GM23338 (cell line): ENCODE measurements around the gene ELMO3. TPM values are rescaled to one million over a fixed set of nuclear protein-coding genes. Genes with fewer than 3 reads are reported as not detected.

Experiments used
- ATAC-seq: fragments of 200-7000 bp; cut with Tn5 transposase; 3 replicates; pipeline ENCODE4 v1.9.1; 2020
- DNase-seq: peaks from one replicate; pipeline ENCODE4 v3.0.0-alpha.2; 2015; ENCODE audit warnings: low spot score
- H2AFZ ChIP-seq: fragments of 200-600 bp; sonication (generic); 2 replicates; pipeline ENCODE4 v1.8.0; 2016; ENCODE audit warnings: antibody characterized with exemption, mild to moderate bottlenecking, moderate library complexity
- H3F3A ChIP-seq: fragments of 200-600 bp; sonication (generic); replicated peaks from 2 replicates; pipeline ENCODE4 v1.8.0; 2017; ENCODE audit warnings: antibody characterized with exemption, mixed run types, low read depth
- H3K27ac ChIP-seq: fragments of 200-600 bp; sonication (generic); 2 replicates; pipeline ENCODE4 v1.6.1; 2016; ENCODE audit warnings: low read depth
- H3K27me3 ChIP-seq: fragments of 200-600 bp; sonication (generic); 2 replicates; pipeline ENCODE4 v1.8.0; 2016; ENCODE audit warnings: mild to moderate bottlenecking, mixed run types, moderate library complexity; ENCODE audit not compliant: insufficient read depth
- H3K36me3 ChIP-seq: fragments of 200-600 bp; sonication (generic); 2 replicates; pipeline ENCODE4 v1.8.0; 2016; ENCODE audit warnings: mild to moderate bottlenecking; ENCODE audit not compliant: insufficient read depth
- H3K4me1 ChIP-seq: fragments of 200-600 bp; sonication (generic); 2 replicates; pipeline ENCODE4 v1.8.0; 2016; ENCODE audit warnings: mild to moderate bottlenecking, moderate library complexity; ENCODE audit not compliant: insufficient read depth
- H3K4me2 ChIP-seq: fragments of 200-600 bp; sonication (generic); 2 replicates; pipeline ENCODE4 v1.7.1; 2017; ENCODE audit warnings: mixed run types
- H3K4me3 ChIP-seq: fragments of 200-600 bp; sonication (generic); 2 replicates; pipeline ENCODE4 v1.6.1; 2016; ENCODE audit warnings: mixed run types
- H3K79me2 ChIP-seq: fragments of 200-600 bp; sonication (generic); replicated peaks from 2 replicates; pipeline ENCODE4 v1.8.0; 2017; ENCODE audit warnings: mild to moderate bottlenecking; ENCODE audit not compliant: insufficient read depth
- H3K9me2 ChIP-seq: fragments of 200-600 bp; sonication (generic); 2 replicates; pipeline ENCODE4 v1.8.0; 2017; ENCODE audit not compliant: insufficient read depth
- H4K20me1 ChIP-seq: fragments of 200-600 bp; sonication (generic); replicated peaks from 2 replicates; pipeline ENCODE4 v1.8.0; 2017; ENCODE audit warnings: mild to moderate bottlenecking; ENCODE audit not compliant: insufficient read depth
- H3K27ac Mint-ChIP-seq: 2 replicates; pipeline ENCODE4 v1.8.0; 2020; ENCODE audit warnings: inconsistent platforms, mild to moderate bottlenecking, moderate library complexity, mixed read lengths
- H3K27me3 Mint-ChIP-seq: 3 replicates; pipeline ENCODE4 v1.8.0; 2022; ENCODE audit warnings: low read depth, mild to moderate bottlenecking, moderate library complexity, mixed read lengths, inconsistent platforms; ENCODE audit not compliant: insufficient read depth, poor library complexity
- H3K36me3 Mint-ChIP-seq: 3 replicates; pipeline ENCODE4 v1.8.0; 2021; ENCODE audit warnings: low read depth, mild to moderate bottlenecking, inconsistent platforms, moderate library complexity, mixed read lengths
- H3K4me1 Mint-ChIP-seq: 3 replicates; pipeline ENCODE4 v1.8.0; 2020; ENCODE audit warnings: mild to moderate bottlenecking, inconsistent platforms, mixed read lengths
- H3K4me3 Mint-ChIP-seq: 3 replicates; pipeline ENCODE4 v1.8.0; 2021; ENCODE audit warnings: moderate library complexity, mild to moderate bottlenecking, inconsistent platforms, mixed read lengths
- H3K9me3 Mint-ChIP-seq: 3 replicates; pipeline ENCODE4 v1.8.0; 2020; ENCODE audit warnings: moderate library complexity, mild to moderate bottlenecking, inconsistent platforms, mixed read lengths
- CTCF ChIP-seq, 2 experiments: fragments of 200-600 bp in 1 of 2; sonication (generic) in 1 of 2; conservative IDR thresholded peaks; 2 replicates each; pipeline versions ENCODE4 v1.5.1 to v1.6.1; 2016 to 2017; ENCODE audit warnings: antibody characterized with exemption in 2 of 2, low read depth in 2 of 2, mild to moderate bottlenecking in 2 of 2, moderate library complexity in 1 of 2
- EZH2 ChIP-seq: fragments of 200-600 bp; sonication (generic); IDR thresholded peaks from one replicate; pipeline ENCODE4 v1.8.0; 2017; ENCODE audit warnings: antibody characterized with exemption, mild to moderate bottlenecking, low read depth; ENCODE audit not compliant: unreplicated experiment
- JUNB ChIP-seq: IDR thresholded peaks from one replicate; pipeline ENCODE4 v1.6.1; 2016; ENCODE audit warnings: antibody characterized with exemption; ENCODE audit not compliant: unreplicated experiment
- NANOG ChIP-seq: IDR thresholded peaks from 2 replicates; pipeline ENCODE4 v1.6.1; 2016; ENCODE audit warnings: antibody characterized with exemption, borderline replicate concordance
- POLR2AphosphoS5 ChIP-seq: IDR thresholded peaks from 2 replicates; pipeline ENCODE4 v1.6.1; 2016; ENCODE audit warnings: antibody characterized with exemption, low read depth
- ZNF114 ChIP-seq: fragments of 250-450 bp; sonication (Bioruptor Pico); IDR thresholded peaks from 2 replicates; pipeline ENCODE4 v1.5.0; 2020; ENCODE audit warnings: mild to moderate bottlenecking, moderate library complexity
- ZNF331 ChIP-seq: fragments of 250-450 bp; sonication (Bioruptor Pico); IDR thresholded peaks from 2 replicates; pipeline ENCODE4 v1.5.0; 2020; ENCODE audit warnings: low read depth, mild to moderate bottlenecking, moderate library complexity
- polyA plus RNA-seq: library from polyadenylated mRNA; unstranded; fragments of >200 nt; fragmentation: Nextera tagmentation; extraction: Ambion mirVana; gene quantifications from 2 replicates; pipeline ENCODE4 v1.2.1, GENCODE V29; 2016
- total RNA-seq: library from RNA; depleted of rRNA; stranded (reverse); fragments of >200 nt; shearing (Covaris generic); gene quantifications from 2 replicates; pipeline ENCODE4 v1.2.3, GENCODE V29; 2014
- TF ChIP-seq, protein P1 (sequence below): IDR thresholded peaks from one replicate; pipeline ENCODE4 v1.6.1; 2018; ENCODE audit warnings: antibody characterized with exemption; ENCODE audit not compliant: unreplicated experiment

Gene ELMO3
- total and polyA plus RNA-seq, 2 experiments from 2014 or later = 4.7 to 16.2 TPM

- Histone ChIP-seq H4K20me1 (peaks cover 5% of the 10 kb centered on the region; the same call in 1 of the 2 replicates), H3K27ac (no peak overlapping the region), H2AFZ (no peak overlapping the region), H3K27me3 (peaks cover 100% of the 10 kb centered on the region), H3K4me1 (peaks cover 25% of the 10 kb centered on the region; the same call in 1 of the 2 replicates), H3K79me2 (no peaks in the 10 kb centered on the region), H3K9me2 (no peaks in the 10 kb centered on the region), H3K4me3 (0 out of 2 replicates have a peak overlapping the region, but pooled peaks have one; percentile 66), H3K4me2 (peak overlapping the region; percentile 86; the same call in 1 of the 2 replicates), H3F3A (peaks cover 13% of the 10 kb centered on the region), H3K36me3 (no peaks in the 10 kb centered on the region)
- ATAC-seq (no peak), DNase-seq (no peak)
- H3K27ac Mint-ChIP-seq = no peak overlapping the region
- H3K27me3 Mint-ChIP-seq = peaks cover 98% of the 10 kb centered on the region
- peak overlapping the region; percentile 69; the same call in 1 of the 3 replicates for H3K4me3 Mint-ChIP-seq
- peaks cover 4% of the 10 kb centered on the region; the same call in 2 of the 3 replicates for H3K9me3 Mint-ChIP-seq
- H3K36me3 Mint-ChIP-seq = no peaks in the 10 kb centered on the region; the same call in 2 of the 3 replicates
- TF ChIP-seq JUNB (no peak), ZNF331 (no peak), EZH2 (peak; percentile 14), POLR2AphosphoS5 (no peak)
- H3K4me1 Mint-ChIP-seq = peaks cover 19% of the 10 kb centered on the region
These were observed 40.9 kb upstream of the ELMO3 start for GRCh38 chr16:67157892-67158635.

- H3K9me3 Mint-ChIP-seq = peaks cover 4% of the 10 kb centered on the region; the same call in 2 of the 3 replicates
- Histone ChIP-seq H3F3A (peaks cover 13% of the 10 kb centered on the region), H3K27ac (no peak overlapping the region), H3K4me1 (peaks cover 27% of the 10 kb centered on the region; the same call in 1 of the 2 replicates), H4K20me1 (peaks cover 5% of the 10 kb centered on the region; the same call in 1 of the 2 replicates), H3K27me3 (peaks cover 100% of the 10 kb centered on the region), H3K4me2 (peak overlapping the region; percentile 86), H3K36me3 (no peaks in the 10 kb centered on the region), H2AFZ (peak overlapping the region; percentile 90), H3K79me2 (no peaks in the 10 kb centered on the region), H3K4me3 (peak overlapping the region; percentile 66), H3K9me2 (no peaks in the 10 kb centered on the region)
- no peaks in the 10 kb centered on the region; the same call in 2 of the 3 replicates for H3K36me3 Mint-ChIP-seq
- H3K4me1 Mint-ChIP-seq = peaks cover 19% of the 10 kb centered on the region
- peak overlapping the region; percentile 69 for H3K4me3 Mint-ChIP-seq
- TF ChIP-seq EZH2 (peak; percentile 55), CTCF (conservative IDR thresholded peaks at IDR 0.05; ENCODE audit: low read depth in 2 of 2) (no peak), ZNF114 (CRISPR knock-in tag) (no peak), NANOG (no peak)
- TF ChIP-seq, protein P1, sequence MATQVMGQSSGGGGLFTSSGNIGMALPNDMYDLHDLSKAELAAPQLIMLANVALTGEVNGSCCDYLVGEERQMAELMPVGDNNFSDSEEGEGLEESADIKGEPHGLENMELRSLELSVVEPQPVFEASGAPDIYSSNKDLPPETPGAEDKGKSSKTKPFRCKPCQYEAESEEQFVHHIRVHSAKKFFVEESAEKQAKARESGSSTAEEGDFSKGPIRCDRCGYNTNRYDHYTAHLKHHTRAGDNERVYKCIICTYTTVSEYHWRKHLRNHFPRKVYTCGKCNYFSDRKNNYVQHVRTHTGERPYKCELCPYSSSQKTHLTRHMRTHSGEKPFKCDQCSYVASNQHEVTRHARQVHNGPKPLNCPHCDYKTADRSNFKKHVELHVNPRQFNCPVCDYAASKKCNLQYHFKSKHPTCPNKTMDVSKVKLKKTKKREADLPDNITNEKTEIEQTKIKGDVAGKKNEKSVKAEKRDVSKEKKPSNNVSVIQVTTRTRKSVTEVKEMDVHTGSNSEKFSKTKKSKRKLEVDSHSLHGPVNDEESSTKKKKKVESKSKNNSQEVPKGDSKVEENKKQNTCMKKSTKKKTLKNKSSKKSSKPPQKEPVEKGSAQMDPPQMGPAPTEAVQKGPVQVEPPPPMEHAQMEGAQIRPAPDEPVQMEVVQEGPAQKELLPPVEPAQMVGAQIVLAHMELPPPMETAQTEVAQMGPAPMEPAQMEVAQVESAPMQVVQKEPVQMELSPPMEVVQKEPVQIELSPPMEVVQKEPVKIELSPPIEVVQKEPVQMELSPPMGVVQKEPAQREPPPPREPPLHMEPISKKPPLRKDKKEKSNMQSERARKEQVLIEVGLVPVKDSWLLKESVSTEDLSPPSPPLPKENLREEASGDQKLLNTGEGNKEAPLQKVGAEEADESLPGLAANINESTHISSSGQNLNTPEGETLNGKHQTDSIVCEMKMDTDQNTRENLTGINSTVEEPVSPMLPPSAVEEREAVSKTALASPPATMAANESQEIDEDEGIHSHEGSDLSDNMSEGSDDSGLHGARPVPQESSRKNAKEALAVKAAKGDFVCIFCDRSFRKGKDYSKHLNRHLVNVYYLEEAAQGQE = no peak
- peaks cover 98% of the 10 kb centered on the region for H3K27me3 Mint-ChIP-seq
- no peak overlapping the region for H3K27ac Mint-ChIP-seq
- DNase-seq (peak; percentile 62), ATAC-seq (peak; percentile 1; the same call in 2 of the 3 replicates)
These were observed 40.0 kb upstream of the ELMO3 start for GRCh38 chr16:67158637-67159600.
